D341Med (cell line): ENCODE results near the gene MYH14.

ENCODE experiments used
- DNase-seq: peaks from one replicate; pipeline ENCODE4 v3.0.0; 2012; ENCODE audit warnings: low spot score

MYH14 gene

GRCh38 chr19:50261446-50261970 is 58.1 kb downstream of the MYH14 start:
- DNase-seq, result no peak

DNA sequence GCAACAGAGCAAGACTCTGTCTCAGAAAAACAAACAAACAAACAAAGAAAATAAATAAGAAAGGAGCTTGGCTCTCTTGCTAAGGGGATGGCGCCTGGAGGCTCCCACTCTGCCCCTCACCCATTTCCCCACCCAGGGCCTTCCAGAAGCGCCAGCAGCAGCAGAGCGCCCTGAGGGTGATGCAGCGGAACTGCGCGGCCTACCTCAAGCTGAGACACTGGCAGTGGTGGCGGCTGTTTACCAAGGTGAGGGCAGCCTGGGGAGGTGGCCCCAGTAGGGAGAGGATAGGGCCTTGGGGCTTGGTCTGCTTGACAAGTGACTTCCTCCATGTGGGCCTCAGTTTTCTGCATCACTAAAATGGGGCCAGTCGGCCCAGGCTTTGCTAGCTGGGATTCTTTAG is 59.8 kb downstream of the MYH14 start:
- no peak for DNase-seq

- DNase-seq, result no peak
Measured at GRCh38 chr19:50264483-50265186, 61.2 kb downstream of the MYH14 start.

DNA sequence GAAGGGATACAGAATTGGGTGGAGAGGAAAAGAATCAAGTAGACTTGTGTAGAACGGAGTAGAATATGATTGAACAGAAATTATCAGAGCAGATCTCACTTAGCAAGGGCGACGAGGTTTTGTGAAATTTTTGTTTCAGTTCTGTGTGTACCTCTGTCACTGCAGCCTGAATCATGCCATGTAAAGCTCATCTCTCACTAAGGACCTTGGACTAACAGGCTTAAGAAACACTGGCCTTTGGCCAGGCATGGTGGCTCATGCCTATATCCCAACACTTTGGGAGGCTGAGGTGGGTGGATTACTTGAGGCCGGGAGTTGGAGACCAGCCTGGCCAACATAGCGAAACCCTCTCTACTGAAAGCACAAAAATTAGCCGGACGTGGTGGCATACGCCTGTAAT is 62.6 kb downstream of the MYH14 start:
- DNase-seq, result no peak

GRCh38 chr19:50266896-50267295 is 63.5 kb downstream of the MYH14 start:
- no peak for DNase-seq

DNA sequence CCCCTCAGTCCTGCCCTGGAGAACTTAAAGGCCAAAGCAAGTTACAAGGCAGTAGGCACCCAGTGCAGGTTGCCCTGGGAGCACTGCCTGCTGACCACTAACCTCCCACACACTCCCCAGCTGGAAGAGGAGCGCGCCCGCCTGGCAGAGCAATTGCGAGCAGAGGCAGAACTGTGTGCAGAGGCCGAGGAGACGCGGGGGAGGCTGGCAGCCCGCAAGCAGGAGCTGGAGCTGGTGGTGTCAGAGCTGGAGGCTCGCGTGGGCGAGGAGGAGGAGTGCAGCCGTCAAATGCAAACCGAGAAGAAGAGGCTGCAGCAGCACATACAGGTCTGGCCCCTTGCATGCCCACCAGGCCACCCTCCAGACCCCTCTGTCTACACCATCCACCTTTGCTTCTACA is 64.6 kb downstream of the MYH14 start:
- DNase-seq, result no peak

DNA sequence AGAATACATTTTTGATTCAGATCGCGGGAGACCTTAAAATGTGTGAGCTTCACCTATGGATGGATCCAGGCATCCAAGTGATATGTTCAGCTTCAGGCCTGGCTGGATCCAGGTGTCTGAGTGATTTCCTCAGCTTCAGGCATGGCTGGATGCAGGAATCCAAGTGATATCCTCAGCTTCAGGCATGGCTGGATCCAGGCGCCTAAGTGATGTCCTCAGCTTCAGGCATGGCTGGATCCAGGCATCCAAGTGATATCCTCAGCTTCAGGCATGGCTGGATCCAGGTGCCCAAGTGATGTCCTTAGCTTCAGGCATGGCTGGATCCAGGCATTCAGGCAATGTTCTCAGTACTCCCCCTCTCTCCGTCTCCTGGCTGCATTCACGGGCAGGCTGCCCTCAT is 65.1 kb downstream of the MYH14 start:
- DNase-seq, result no peak

DNA sequence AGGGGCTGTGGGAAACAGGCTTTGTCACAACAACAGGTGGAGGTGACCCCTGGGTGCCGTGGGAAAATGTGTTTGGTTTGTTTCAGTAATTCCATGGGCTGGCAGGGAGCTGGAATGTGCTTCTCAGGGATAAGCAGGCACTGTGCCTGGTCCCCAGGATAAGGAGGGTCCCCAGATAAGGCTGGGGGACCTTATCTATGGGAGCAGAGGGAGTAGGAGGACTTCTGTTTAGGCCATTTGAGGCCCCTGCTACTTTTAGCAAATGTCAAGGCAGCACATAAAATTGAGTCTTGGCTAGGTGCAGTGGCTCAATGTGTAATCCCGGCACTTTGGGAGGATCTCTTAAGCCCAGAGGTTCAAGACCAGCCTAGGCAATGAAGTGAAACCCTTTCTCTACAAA is 66.2 kb downstream of the MYH14 start:
- DNase-seq, result no peak

DNA sequence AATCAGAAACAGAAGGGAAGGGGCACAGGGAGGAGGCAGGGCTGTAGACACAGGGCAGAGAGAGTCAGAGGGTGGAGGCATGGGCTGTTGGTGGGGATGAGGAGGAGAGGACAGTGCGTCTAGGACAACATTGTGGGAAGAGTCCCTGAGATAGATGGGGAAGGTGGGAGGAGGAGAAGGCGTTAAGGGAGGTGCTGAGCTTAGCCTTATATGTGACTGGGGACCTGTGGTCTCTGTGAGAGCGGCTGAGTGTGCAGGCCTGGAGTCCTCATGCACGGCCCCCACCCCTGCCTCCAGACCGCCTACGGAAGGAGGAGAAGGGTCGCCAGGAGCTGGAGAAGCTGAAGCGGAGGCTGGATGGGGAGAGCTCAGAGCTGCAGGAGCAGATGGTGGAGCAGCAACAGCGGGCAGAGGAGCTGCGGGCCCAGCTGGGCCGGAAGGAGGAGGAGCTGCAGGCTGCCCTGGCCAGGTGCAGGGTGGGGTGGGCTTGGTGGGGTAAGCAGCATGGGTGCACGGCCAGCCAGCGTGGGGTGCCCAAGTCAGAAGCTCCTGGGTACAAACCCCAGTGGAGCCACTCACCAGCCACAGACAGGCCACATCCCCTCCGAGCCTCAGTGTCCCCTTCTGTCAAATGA is 69.0 kb downstream of the MYH14 start:
- no peak for DNase-seq

GRCh38 chr19:50273821-50274220 is 70.4 kb downstream of the MYH14 start:
- DNase-seq, result no peak

GRCh38 chr19:50275577-50276368 is 72.4 kb downstream of the MYH14 start:
- no peak for DNase-seq

DNA sequence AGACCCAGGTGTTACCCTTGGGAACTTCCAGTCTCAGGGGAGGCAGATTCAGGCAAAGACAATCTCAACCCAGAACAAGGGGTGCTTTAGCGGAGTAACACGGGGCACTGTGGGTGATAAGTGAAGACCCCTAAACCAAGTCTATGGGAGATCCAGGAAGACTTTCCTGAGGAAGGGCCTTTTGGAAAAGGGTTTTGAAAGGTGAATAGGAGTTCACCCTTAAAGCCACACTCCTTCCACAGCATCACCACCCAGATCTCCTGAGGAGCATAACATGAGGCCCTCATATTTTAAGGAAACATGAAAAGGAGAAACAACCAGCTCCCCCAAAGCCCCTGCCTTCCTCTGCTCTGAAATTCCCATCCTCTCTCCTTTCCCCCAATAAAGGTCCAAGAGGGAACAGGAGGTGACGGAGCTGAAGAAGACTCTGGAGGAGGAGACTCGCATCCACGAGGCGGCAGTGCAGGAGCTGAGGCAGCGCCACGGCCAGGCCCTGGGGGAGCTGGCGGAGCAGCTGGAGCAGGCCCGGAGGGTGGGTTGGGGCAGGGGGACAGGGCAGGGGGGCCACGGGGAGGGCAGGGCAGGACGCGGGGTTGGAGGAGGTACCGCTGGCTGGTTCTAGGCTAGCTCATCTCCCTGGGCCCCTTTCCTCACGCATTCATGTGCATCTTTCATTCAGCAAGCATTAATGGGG is 73.1 kb downstream of the MYH14 start:
- no peak for DNase-seq

DNA sequence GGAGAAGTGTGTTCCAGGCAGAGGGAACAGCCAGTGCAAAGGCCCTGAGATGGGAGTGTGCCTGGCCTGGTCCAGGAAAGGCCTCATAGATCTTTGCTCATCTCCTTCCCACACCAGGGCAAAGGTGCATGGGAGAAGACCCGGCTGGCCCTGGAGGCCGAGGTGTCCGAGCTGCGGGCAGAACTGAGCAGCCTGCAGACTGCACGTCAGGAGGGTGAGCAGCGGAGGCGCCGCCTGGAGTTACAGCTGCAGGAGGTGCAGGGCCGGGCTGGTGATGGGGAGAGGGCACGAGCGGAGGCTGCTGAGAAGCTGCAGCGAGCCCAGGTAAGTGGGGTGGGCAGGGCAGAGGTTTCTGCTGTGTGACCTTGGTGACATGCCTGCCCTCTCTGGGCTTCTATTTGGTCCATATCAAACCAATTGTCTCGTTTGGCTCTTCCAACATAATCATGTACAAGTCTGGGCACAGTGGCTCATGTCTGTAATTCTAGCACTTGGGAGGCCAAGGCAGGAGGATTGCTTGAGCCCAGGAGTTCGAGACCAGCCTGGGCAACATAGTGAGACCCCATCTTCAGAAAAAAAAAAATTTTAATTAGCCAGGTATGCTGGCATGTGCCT is 74.7 kb downstream of the MYH14 start:
- no peak for DNase-seq

- DNase-seq, result no peak
Measured at GRCh38 chr19:50280074-50280473, 76.7 kb downstream of the MYH14 start.

DNA sequence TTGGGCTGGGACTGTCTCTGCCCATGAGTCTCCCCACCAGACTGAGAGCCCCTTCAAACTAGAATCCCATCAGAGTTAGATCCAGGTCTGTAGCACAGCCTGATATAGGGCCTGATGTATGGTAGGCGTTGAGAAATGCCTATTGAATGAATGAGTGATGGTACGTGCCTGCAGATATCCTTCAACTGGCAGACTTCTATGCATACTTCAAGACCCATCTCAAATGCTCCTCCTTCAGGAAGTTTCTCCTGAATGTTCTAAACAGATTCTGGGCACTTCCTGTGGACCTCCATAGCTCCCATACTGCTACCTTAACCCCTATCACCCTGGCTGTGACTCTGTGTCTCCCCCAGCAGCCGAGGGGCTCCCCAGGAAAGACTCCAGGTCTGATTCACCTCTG is 77.6 kb downstream of the MYH14 start:
- no peak for DNase-seq

- DNase-seq, result no peak
Measured at GRCh38 chr19:50281491-50281890, 78.1 kb downstream of the MYH14 start.

DNA sequence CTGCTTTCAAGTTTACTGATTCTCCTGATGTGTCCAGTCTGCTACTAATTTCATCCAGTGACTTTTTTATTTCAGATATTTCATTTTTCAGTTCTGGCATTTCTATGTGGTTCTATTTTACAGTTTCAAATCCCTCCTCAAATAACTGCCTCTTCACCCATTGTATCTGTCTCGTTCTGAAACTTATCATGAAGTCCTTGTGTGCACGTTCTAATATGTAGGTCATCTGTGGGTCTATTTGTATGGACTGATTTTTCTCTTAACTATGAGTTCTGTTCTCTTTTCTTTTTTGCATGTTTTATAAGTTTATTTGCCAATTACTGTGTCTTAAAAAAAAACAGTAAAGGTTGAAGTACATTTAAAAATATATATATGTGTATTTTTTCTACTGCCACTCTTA is 82.4 kb downstream of the MYH14 start:
- no peak for DNase-seq

DNA sequence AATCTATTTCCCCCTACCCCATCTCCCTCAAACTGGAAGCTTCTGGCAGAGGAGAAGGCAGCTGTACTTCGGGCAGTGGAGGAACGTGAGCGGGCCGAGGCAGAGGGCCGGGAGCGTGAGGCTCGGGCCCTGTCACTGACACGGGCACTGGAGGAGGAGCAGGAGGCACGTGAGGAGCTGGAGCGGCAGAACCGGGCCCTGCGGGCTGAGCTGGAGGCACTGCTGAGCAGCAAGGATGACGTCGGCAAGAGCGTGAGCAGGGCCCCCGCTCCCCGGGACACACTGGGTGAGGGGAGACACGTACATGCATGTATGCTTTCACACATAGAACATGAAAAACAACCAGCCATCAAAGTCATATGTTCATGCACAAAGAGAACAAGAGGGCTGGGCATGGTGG is 83.0 kb downstream of the MYH14 start:
- no peak for DNase-seq

DNA sequence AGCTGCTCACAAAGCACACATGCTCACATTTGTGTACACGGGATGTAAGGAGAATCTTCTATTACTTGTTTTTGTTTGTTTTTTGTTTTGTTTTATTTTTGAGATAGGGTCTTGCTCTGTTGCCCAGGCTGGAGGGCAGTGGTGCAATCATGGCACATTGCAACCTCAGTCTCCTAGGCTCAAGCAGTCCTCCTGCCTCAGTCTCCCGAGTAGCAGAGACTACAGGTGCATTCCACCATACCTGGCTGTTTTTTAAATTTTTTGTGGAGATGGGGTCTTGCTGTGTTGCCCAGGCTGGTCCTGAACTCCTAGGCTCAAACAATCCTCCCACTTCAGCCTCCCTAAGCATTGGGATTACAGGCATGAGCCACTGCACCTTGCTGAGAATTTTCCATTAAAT is 83.9 kb downstream of the MYH14 start:
- no peak for DNase-seq

DNA sequence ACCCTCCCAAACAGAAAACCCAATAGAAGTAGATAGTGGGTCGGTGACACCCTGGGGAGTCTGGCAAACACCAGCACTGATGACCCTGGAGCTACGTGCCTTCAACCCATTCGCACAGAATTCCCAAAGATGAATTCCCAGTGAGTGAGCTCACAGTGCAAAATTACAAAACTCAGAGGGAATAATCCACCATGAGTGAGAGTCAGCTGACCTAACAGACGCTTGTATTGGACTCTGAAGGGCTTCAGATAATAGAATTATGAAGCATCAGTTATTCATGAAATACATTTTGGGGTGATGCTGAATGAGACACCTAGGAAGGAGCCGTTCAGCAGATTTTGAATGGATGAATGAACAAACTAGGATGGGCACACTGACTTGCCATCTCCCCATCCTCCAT is 85.5 kb downstream of the MYH14 start:
- DNase-seq, result no peak

DNA sequence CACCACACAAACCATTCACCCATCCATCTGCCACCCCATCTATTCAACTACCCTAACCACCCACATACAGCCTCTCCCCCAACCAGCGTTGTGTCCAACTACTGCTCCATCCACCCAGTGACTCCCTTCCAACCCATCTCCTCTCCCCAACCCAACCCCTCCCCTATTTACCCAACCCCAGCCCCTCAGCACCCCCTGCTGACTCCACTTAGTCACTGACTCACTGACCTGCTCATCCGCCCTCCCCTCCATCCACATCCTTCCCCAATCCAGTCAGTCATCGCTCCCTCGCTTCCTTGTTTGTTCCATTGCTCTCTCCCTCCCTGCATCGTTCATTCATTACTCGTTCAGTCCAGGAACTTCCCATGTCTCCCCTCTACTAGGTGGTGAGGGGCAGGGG is 86.6 kb downstream of the MYH14 start:
- DNase-seq, result no peak

DNA sequence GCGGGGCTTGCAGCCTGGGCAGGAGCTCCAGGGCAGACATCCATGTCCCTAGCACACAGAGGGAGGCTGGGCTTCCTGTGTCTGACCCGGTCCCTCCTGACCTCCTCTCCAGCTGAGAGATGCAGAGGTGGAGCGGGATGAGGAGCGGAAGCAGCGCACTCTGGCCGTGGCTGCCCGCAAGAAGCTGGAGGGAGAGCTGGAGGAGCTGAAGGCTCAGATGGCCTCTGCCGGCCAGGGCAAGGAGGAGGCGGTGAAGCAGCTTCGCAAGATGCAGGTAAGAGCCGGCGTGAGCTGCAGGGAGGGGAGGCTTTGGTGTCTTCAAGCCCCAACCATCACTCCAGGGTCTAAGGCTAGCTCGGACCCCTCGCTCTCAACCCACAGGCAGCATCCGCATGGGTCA is 87.4 kb downstream of the MYH14 start:
- peak; percentile 17 for DNase-seq
